GOT3 (cell line): ENCODE measurements around the gene OR6C75.
"Not testable (repeated sequence)": the region's sequence is repeated elsewhere in the genome, so short reads cannot be mapped to it uniquely, and the experiment has no call there.

Experiments
- DNase-seq: peaks from one replicate; lab custom pipeline; 2025; ENCODE audit warnings: mixed read lengths; lab: John Stamatoyannopoulos, UW

Gene OR6C75

GRCh38 chr12:55362675-55363074 lies at the start of gene OR6C75:
Gene OR6C75, plus strand, starts transcription at chr12:55362975. Its CDS starts 2,136 bp downstream, at chr12:55365111.
- no peak for DNase-seq

DNA sequence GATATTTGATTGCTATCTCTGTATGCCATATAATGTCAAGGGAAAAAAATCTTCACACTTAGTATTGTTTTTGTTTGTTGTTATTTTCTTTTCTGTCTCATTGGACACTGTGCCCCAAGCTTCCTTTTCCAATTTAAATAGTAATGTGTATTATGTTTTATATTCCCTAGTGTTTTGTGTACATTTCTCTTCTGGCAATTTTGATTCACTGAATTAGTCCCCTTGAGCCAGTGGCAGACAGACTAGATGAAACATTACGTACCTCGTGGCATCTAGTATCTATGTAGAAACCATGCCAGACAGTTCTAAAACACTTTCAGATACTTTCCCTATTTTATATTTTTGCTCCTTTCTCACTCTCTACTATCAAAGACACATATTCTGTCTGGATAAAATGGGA lies 48.7 kb upstream of the OR6C75 start, which contains the start of gene OR6C1:
Gene OR6C1, plus strand, starts transcription at position 301 of the 400 bp plus-strand sequence. CDS start 6,257 bp downstream, outside the sequence.
- DNase-seq = no peak

DNA sequence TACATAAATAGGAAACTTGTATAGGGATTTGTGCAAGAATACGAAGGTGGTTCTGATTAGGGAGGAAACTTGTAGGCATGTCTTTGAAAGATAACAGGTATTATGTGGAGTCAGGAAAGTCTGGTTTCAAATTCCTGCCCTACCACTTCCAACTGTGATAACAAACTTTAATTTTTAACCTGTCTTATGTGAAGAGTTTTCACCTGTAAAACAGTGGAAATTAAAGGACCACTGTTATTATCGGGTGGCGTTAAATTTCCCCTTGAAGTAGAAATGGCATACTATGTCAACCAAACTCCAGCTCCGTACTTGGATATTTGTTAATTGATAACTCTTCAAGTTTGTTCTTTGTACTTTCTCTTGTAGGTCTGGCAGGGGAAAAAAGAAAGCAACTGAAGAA lies 42.6 kb upstream of the OR6C75 start:
- no peak for DNase-seq

DNA sequence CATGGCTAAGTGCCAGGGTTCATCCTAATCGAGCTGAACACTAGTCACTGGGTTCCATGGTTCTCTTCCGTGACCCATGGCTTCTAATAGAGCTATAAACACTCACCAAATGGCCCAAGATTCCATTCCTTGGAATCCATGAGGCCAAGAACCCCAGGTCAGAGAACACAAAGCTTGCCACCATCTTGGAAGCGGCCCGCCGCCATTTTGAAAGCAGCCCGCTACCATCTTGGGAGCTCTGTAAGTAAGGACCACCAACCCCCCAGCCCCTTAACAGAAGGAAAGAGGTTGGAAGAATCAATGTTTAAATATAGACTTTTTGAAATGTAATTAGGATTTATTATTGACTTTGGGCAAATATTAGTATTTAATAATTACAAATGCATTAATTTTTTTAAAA lies 37.0 kb upstream of the OR6C75 start:
- not testable (repeated sequence) for DNase-seq

GRCh38 chr12:55330446-55330845 lies 32.3 kb upstream of the OR6C75 start, which contains the start of gene OR6C3:
Gene OR6C3, plus strand, starts transcription at chr12:55330746. Its CDS starts 955 bp downstream, at chr12:55331701.
- DNase-seq = no peak

GRCh38 chr12:55336002-55336401 lies 26.8 kb upstream of the OR6C75 start:
- DNase-seq = no peak

DNA sequence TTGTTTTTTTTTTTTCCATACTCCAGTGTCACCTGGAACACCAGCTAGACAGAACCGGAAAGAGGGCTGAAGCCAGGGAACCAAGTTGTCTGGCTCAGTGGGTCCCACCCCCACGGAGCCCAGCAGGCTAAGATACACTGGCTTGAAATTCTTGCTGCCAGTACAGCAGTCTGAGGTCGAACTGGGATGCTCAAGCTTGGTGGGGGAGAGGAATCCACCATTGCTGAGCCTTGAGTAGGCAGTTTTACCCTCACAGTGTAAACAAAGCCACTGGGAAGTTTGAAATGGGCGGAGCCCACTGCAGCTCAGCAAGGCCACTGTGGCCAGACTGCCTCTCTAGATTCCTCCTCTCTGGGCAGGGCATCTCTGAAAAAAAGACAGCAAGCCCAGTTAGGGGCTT lies 7.4 kb upstream of the OR6C75 start:
- not testable (repeated sequence) for DNase-seq

GRCh38 chr12:55365086-55365485 lies 2.3 kb downstream of the OR6C75 start:
- DNase-seq = no peak

- no peak for DNase-seq
Observed at GRCh38 chr12:55372521-55372920, 9.7 kb downstream of the OR6C75 start.

DNA sequence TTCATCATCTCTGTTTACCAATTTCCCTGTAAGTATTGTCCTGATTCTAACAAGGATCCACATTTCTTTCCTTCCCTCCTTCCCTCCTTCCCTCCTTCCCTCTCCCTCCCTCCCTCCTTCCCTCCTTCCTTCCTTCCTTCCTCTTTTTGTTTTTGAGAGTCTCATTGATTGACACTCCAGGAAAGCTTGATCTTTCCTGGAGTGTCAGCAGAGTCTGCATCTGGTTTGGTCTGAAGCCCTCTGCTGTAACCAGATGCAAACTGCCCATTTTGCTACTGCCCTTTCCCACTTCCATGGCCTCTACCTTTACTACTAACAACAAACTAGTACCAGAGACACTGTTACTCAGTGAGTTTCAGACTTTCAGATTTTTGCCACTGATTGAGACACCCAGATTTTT lies 23.1 kb downstream of the OR6C75 start:
- DNase-seq = no peak

- DNase-seq = no peak
Observed at GRCh38 chr12:55392032-55392795, 29.4 kb downstream of the OR6C75 start.

- no peak for DNase-seq
Observed at GRCh38 chr12:55396326-55396725, 33.6 kb downstream of the OR6C75 start.

DNA sequence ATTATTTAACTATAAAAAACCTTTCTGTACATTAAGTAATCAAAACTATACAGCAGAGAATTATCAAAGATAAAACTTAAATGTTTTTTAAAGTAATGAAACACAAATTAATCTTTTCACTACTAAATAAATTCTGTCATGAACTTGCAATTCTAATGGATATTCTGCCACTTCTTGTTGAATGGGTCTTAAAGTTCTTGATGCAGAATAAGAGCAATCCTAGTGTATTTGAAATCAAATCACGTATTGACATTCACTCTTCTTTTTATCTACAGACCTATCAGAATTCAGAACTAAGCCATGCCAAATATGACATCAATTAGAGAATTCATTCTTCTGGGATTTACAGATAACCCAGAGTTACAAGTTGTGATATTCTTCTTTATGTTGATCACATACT lies 37.5 kb downstream of the OR6C75 start, which contains the start of gene OR6C65:
Gene OR6C65, plus strand, starts transcription at position 301 of the 400 bp plus-strand sequence. Its CDS starts 0 bp downstream, at position 301.
- DNase-seq = no peak

- no peak for DNase-seq
Observed at GRCh38 chr12:55407866-55408265, 45.1 kb downstream of the OR6C75 start.

- DNase-seq = not testable (repeated sequence)
Observed at GRCh38 chr12:55409133-55409532, 46.4 kb downstream of the OR6C75 start.

- DNase-seq = not testable (repeated sequence)
Observed at GRCh38 chr12:55412138-55412537, 49.4 kb downstream of the OR6C75 start.

- not testable (repeated sequence) for DNase-seq
Observed at GRCh38 chr12:55413498-55414388, 51.0 kb downstream of the OR6C75 start.

DNA sequence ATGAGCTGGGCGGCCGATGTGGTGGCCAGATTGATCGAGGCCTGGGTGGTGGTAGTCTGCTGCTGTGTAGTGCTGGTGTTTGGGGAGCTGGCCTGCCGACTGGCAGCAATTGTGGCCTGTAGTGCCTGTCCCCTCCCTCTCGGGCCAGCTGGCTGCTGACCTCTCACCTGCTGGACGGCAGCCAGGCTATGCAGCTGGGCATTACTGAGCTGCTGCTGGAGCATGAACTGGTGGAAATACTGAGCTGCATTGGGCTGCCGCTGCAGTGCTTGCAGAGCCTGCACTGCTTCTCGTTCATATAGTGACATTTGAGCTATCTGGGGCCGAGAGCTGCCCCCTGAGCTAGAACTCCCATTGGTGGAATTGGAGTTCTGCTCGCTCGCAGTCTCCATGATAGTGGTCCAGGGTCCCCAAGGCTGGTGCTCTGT lies 51.6 kb downstream of the OR6C75 start:
- not testable (repeated sequence) for DNase-seq

DNA sequence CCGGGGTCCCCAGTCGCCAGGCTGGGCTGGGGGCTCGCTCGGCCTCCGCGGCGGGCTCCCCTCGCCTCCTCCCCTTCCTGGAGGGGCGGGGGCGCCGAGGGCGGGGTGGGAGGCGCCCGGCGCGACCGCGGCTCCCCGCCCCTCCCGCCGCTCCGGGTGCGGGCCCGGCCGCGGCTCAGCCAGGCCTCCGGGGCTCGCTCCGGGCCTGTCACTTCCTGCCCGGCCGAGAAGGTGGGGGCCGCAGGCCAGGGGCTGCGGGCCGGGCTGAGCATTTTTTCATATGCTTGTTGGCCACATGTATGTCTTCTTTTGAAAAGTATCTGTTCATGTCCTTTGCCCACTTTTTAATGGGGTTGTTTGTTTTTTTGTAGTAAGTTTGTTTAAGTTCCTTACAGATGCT lies 52.1 kb downstream of the OR6C75 start:
- not testable (repeated sequence) for DNase-seq

DNA sequence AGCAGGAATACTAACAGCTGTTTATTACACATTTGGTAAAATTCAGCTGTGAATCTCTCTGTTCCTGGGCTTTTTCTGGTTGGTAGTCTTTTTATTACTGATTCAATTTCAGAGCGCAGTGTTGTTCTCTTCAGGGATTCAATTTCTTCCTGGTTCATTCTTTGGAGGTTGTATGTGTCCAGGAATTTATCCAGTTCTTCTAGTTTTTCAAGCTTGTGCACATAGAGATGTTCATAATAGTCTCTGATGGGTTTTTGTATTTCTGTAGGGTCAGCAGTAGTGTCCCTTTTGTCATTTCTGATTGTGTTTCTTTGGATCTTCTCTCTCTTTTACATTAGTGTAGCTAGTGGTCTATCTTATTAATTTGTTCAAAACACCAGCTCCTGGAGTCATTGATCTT lies 54.2 kb downstream of the OR6C75 start:
- DNase-seq = no peak
